Measurements from ENCODE around the gene TRIM27. TPM values are rescaled to one million over a fixed set of nuclear protein-coding genes. Genes with fewer than 3 reads are reported as not detected.

Gene TRIM27
- polyA plus RNA-seq, 1 donor from 2014 or later = 79.7 TPM

DNA sequence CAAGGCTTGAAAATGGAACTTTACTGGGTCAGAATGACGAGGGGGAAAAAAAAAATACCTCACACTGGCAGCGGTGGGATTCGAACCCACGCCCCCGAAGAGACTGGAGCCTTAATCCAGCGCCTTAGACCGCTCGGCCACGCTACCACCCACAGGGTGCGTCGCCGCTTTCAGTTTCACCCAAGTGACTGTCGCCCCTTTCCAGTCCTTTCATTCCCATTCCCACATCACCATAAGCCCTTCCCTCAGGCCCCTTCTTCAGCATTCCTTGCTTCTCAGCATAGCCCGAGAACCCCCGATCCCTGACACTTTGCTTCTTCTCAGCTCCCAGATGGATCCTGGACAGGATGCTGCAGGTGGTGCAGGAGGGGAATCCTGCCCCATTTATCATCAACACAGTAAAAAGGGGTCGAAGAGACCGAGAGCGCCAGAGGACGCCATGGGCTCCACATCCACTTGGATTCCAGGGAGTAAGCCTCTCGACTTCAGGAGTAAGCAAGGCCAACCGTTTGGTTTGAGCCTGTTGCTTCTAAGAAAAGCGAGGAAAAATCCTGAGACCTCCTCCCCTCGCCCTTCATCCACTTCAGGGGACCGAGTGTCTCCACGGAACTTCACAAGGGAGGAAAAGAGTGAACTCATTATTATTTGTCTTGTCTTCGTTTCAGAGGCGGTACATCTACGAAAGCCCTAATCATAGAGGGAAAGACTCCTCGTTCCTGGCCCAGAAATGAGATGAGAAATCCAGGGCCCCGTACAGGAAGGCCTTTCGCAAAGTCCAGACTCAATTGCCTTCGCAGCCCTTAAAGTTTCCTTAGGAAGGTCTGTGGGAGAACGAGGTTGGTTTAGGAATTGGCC, 20.0 kb upstream of the TRIM27 start:
- Histone ChIP-seq H3K27ac (ENCODE audit: low read length) (no peak overlapping the region), H3K36me3 (ENCODE audit: insufficient read depth, low read length) (no peaks in the 10 kb centered on the region), H3K9ac (ENCODE audit: low read length) (peak overlapping the region; percentile 13), H3K4me2 (ENCODE audit: low read length) (peak overlapping the region; percentile 9), H3K9me3 (ENCODE audit: low read length) (no peaks in the 10 kb centered on the region), H3F3A (ENCODE audit: insufficient read depth, low read length, poor library complexity, severe bottlenecking) (peaks cover 4% of the 10 kb centered on the region), H4K20me1 (ENCODE audit: insufficient read depth) (no peaks in the 10 kb centered on the region), H3K79me2 (replicated peaks; ENCODE audit: insufficient read depth, low read length) (no peaks in the 10 kb centered on the region), H2AFZ (ENCODE audit: low read depth, low read length) (no peak overlapping the region), H3K4me3 (ENCODE audit: low read length) (peak overlapping the region; percentile 69), H3K27me3 (ENCODE audit: insufficient read depth, low read depth, low read length) (peaks cover 3% of the 10 kb centered on the region), H3K9me2 (ENCODE audit: insufficient read depth, low read length) (no peaks in the 10 kb centered on the region)
- no peak for TF ChIP-seq POLR2AphosphoS5 (IDR thresholded peaks at IDR 0.05)
- no peak for TF ChIP-seq RAD21 (conservative IDR thresholded peaks at IDR 0.05)
- TF ChIP-seq EP300 (conservative IDR thresholded peaks at IDR 0.05; ENCODE audit: poor library complexity, severe bottlenecking) = no peak
- no peak for TF ChIP-seq TAF1 (IDR thresholded peaks at IDR 0.05; ENCODE audit: low read depth)
- TF ChIP-seq MXI1 (conservative IDR thresholded peaks at IDR 0.05; ENCODE audit: poor library complexity, severe bottlenecking) = peak; percentile 17
- TF ChIP-seq, protein P1, sequence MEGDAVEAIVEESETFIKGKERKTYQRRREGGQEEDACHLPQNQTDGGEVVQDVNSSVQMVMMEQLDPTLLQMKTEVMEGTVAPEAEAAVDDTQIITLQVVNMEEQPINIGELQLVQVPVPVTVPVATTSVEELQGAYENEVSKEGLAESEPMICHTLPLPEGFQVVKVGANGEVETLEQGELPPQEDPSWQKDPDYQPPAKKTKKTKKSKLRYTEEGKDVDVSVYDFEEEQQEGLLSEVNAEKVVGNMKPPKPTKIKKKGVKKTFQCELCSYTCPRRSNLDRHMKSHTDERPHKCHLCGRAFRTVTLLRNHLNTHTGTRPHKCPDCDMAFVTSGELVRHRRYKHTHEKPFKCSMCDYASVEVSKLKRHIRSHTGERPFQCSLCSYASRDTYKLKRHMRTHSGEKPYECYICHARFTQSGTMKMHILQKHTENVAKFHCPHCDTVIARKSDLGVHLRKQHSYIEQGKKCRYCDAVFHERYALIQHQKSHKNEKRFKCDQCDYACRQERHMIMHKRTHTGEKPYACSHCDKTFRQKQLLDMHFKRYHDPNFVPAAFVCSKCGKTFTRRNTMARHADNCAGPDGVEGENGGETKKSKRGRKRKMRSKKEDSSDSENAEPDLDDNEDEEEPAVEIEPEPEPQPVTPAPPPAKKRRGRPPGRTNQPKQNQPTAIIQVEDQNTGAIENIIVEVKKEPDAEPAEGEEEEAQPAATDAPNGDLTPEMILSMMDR (IDR thresholded peaks at IDR 0.05; ENCODE audit: poor library complexity, severe bottlenecking) = no peak
- no peak for TF ChIP-seq SMC3 (conservative IDR thresholded peaks at IDR 0.05; ENCODE audit: poor library complexity)
- TF ChIP-seq, protein P2, sequence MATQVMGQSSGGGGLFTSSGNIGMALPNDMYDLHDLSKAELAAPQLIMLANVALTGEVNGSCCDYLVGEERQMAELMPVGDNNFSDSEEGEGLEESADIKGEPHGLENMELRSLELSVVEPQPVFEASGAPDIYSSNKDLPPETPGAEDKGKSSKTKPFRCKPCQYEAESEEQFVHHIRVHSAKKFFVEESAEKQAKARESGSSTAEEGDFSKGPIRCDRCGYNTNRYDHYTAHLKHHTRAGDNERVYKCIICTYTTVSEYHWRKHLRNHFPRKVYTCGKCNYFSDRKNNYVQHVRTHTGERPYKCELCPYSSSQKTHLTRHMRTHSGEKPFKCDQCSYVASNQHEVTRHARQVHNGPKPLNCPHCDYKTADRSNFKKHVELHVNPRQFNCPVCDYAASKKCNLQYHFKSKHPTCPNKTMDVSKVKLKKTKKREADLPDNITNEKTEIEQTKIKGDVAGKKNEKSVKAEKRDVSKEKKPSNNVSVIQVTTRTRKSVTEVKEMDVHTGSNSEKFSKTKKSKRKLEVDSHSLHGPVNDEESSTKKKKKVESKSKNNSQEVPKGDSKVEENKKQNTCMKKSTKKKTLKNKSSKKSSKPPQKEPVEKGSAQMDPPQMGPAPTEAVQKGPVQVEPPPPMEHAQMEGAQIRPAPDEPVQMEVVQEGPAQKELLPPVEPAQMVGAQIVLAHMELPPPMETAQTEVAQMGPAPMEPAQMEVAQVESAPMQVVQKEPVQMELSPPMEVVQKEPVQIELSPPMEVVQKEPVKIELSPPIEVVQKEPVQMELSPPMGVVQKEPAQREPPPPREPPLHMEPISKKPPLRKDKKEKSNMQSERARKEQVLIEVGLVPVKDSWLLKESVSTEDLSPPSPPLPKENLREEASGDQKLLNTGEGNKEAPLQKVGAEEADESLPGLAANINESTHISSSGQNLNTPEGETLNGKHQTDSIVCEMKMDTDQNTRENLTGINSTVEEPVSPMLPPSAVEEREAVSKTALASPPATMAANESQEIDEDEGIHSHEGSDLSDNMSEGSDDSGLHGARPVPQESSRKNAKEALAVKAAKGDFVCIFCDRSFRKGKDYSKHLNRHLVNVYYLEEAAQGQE (IDR thresholded peaks at IDR 0.05; ENCODE audit: borderline replicate concordance) = peak; percentile 13
- TF ChIP-seq EZH2 (IDR thresholded peaks at IDR 0.05; ENCODE audit: borderline replicate concordance, insufficient read depth, low read length, poor library complexity, severe bottlenecking) = no peak

DNA sequence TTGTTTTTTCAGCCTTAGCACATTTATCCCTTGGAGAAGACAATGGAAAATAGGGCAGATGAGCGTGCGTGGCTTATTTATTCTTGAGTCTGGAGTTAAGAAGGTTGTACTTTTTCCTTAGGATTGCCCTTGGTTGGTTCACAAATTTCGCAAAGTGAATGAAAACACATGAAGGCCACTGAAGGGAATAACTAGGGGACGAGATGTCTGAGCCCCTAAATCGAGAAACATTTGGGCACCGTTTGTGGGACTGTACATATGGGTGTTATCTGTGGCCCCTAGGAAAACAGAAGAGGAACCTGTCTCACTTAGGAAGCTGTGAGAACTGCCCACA, 19.4 kb upstream of the TRIM27 start:
- peaks cover 4% of the 10 kb centered on the region for H3F3A ChIP-seq (ENCODE audit: insufficient read depth, low read length, poor library complexity, severe bottlenecking)
- H3K27me3 ChIP-seq (ENCODE audit: insufficient read depth, low read depth, low read length) = peaks cover 3% of the 10 kb centered on the region
- no peak for TF ChIP-seq RAD21 (conservative IDR thresholded peaks at IDR 0.05)
- no peak for TF ChIP-seq TAF1 (IDR thresholded peaks at IDR 0.05; ENCODE audit: low read depth)
- no peak for TF ChIP-seq SMC3 (conservative IDR thresholded peaks at IDR 0.05; ENCODE audit: poor library complexity)
- no peak for TF ChIP-seq EZH2 (IDR thresholded peaks at IDR 0.05; ENCODE audit: borderline replicate concordance, insufficient read depth, low read length, poor library complexity, severe bottlenecking)
- no peak for TF ChIP-seq EP300 (conservative IDR thresholded peaks at IDR 0.05; ENCODE audit: poor library complexity, severe bottlenecking)
- TF ChIP-seq POLR2AphosphoS5 (IDR thresholded peaks at IDR 0.05) = no peak
- H2AFZ ChIP-seq (ENCODE audit: low read depth, low read length) = no peak overlapping the region
- no peaks in the 10 kb centered on the region for H3K79me2 ChIP-seq (replicated peaks; ENCODE audit: insufficient read depth, low read length)
- H3K9me2 ChIP-seq (ENCODE audit: insufficient read depth, low read length) = no peaks in the 10 kb centered on the region
- H3K4me3 ChIP-seq (ENCODE audit: low read length) = peak overlapping the region; percentile 69
- H4K20me1 ChIP-seq (ENCODE audit: insufficient read depth) = no peaks in the 10 kb centered on the region
- H3K9me3 ChIP-seq (ENCODE audit: low read length) = no peaks in the 10 kb centered on the region
- no peaks in the 10 kb centered on the region for H3K36me3 ChIP-seq (ENCODE audit: insufficient read depth, low read length)
- H3K4me2 ChIP-seq (ENCODE audit: low read length) = no peak overlapping the region
- no peak overlapping the region for H3K9ac ChIP-seq (ENCODE audit: low read length)
- no peak overlapping the region for H3K27ac ChIP-seq (ENCODE audit: low read length)
